ENCODE results near the gene ZNF786.
A peak's percentile ranks its signal among the peaks of the same experiment; 100 is the strongest.
"Not testable (repeated sequence)": the region's sequence is repeated elsewhere in the genome, so short reads cannot be mapped to it uniquely, and the experiment has no call there.

ZNF786 gene

DNA sequence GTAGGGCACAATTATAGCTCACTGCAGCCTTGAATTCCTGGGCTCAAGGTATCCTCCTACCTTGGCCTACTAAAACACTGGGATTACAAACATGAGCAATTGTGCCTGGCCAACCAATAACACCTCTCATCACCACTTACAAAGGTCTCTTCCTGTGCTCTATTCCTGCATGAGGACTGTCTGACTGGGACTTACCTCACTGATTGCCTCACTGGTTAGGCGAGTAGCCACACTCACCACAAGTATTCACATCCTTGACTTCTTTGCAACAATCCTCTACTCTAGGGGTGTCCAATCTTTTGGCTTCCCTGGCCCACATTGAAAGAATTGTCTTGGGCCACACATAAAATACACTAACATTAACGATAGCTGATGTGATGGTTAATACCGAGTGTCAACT is 39.6 kb downstream of the ZNF786 start:
- TF ChIP-seq CTCF (conservative IDR thresholded peaks at IDR 0.05; ENCODE audit: low read length), result no peak
- no peak overlapping the region for H3K4me3 ChIP-seq (ENCODE audit: low read length)
- DNase-seq (ENCODE audit: low read depth), result peak; percentile 50

DNA sequence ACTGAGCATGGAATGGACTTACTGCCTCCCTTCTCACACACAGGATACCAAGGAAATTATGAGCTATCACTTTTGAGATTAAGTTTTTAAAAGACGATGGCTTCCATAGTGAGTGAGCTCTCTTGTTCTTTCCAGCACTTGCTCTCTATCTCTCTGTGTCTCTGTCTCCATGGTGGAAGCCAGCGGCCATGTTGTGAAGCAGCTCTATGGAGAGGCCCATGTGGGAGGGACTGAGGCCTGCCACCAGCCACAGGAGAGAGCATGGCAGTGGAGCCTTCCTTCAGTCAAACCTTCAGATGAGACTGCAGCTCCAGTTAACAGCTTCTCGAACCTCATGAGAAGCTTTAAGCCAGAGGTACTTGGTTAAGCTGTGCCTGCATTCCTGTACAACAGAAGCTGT is 41.7 kb downstream of the ZNF786 start:
- no peak for DNase-seq (ENCODE audit: low read depth)
- no peak overlapping the region for H3K4me3 ChIP-seq (ENCODE audit: low read length)
- TF ChIP-seq CTCF (conservative IDR thresholded peaks at IDR 0.05; ENCODE audit: low read length), result no peak

GRCh38 chr7:149046416-149046815 is 44.1 kb downstream of the ZNF786 start:
- no peak overlapping the region for H3K4me3 ChIP-seq (ENCODE audit: low read length)
- DNase-seq (ENCODE audit: low read depth), result no peak
- TF ChIP-seq CTCF (conservative IDR thresholded peaks at IDR 0.05; ENCODE audit: low read length), result no peak

- no peak for DNase-seq (ENCODE audit: low read depth)
- TF ChIP-seq CTCF (conservative IDR thresholded peaks at IDR 0.05; ENCODE audit: low read length), result no peak
- H3K4me3 ChIP-seq (ENCODE audit: low read length), result no peak overlapping the region
These were observed 46.6 kb downstream of the ZNF786 start for GRCh38 chr7:149043936-149044335.

DNA sequence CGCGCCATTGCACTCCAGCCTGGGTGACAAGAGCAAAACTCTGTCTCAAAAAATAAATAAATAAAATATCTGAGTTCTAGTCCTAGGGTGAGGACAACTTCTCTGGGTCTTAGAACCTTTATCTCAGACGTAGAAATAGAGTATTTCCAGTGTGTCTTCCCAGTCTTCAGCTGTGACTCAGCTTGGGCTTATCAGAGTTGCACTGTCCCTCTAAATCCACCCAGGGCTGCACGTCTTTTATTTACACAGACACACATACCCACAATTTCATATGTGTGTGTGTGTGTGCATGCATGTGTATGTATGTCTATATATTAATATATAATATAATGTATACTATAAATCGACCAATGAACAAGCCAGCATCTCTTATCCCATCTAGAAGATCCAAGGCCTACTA is 49.2 kb downstream of the ZNF786 start:
- no peak for TF ChIP-seq CTCF (conservative IDR thresholded peaks at IDR 0.05; ENCODE audit: low read length)
- H3K4me3 ChIP-seq (ENCODE audit: low read length), result no peak overlapping the region
- no peak for DNase-seq (ENCODE audit: low read depth)

DNA sequence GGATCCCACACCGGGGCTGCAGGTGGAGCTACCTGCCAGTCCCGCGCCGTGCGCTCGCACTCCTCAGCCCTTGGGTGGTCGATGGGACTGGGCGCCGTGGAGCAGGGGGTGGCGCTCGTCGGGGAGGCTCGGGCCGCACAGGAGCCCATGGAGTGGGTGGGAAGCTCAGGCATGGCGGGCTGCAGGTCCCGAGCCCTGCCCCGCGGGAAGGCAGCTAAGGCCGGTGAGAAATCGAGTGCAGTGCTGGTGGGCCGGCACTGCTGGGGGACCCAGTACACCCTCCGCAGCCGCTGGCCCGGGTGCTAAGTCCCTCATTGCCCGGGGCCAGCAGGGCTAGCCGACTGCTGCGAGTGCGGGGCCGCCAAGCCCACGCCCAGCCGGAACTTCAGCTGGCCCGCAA is 51.9 kb downstream of the ZNF786 start:
- not testable (repeated sequence) for DNase-seq (ENCODE audit: low read depth); H3K4me3 ChIP-seq (ENCODE audit: low read length)

GRCh38 chr7:149036676-149037075 is 53.8 kb downstream of the ZNF786 start:
- DNase-seq (ENCODE audit: low read depth), result no peak
- TF ChIP-seq CTCF (conservative IDR thresholded peaks at IDR 0.05; ENCODE audit: low read length), result no peak
- H3K4me3 ChIP-seq (ENCODE audit: low read length), result no peak overlapping the region

DNA sequence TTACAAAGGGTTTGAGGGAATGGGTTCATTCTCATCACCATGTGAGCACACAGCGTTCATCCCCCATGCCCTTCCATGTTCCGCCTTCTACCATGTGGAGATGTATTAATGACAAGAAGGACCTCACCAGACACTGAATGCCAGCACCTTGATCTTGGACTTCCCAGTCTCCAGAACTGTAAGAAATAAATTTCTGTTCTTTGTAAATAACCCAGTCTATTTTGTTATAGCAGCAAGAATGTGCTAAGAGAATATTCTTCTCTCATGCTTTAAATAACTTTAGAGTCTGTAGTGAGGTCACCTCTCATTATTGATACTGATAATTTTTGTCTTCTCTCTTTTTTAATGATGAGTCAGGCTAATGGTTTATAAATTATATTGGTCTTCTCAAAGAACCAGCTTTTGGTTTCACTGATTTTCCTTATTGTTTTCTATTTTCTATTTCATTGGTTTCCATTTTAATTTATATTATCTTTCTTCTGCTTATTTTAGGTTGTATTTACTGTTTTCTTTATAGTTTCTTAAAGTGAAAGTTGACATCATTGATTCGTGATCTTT is 59.1 kb downstream of the ZNF786 start:
- no peak for DNase-seq (ENCODE audit: low read depth)
- TF ChIP-seq CTCF (conservative IDR thresholded peaks at IDR 0.05; ENCODE audit: low read length), result no peak

DNA sequence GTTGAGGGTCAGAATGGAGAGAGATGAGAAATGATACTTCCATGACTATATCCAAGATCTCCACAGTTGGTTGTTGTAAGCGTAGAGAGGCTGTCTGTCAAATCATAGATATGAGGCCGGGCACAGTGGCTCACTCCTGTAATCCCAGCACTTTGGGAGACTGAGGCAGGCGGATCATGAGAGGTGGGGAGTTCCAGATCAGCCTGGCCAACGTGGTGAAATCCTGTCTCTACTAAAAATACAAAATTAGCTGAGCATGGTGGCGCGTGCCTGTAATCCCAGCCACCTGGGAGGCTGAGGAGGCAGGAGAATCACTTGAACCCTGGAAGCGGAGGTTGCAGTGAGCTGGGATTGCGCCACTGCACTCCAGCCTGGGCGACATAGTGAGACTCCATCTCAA is 60.1 kb downstream of the ZNF786 start:
- H3K4me3 ChIP-seq (ENCODE audit: low read length); DNase-seq (ENCODE audit: low read depth): not testable (repeated sequence)

More for the DNA sequence above, 59.1 kb downstream of the ZNF786 start:
- H3K4me3 ChIP-seq (ENCODE audit: low read length), result no peak overlapping the region
